ENCODE data around the gene FARP1.

Gene FARP1

GRCh38 chr13:98313023-98313921 is 170.4 kb downstream of the FARP1 start:
- no peak for DNase-seq

GRCh38 chr13:98313922-98314292 is 171.0 kb downstream of the FARP1 start:
- no peak for DNase-seq

GRCh38 chr13:98315466-98315865 is 172.6 kb downstream of the FARP1 start:
- no peak for DNase-seq

GRCh38 chr13:98315902-98316301 is 173.0 kb downstream of the FARP1 start:
- no peak for DNase-seq

GRCh38 chr13:98317573-98318171 is 174.8 kb downstream of the FARP1 start:
- DNase-seq = no peak

GRCh38 chr13:98318263-98318878 is 175.5 kb downstream of the FARP1 start:
- no peak for DNase-seq

- DNase-seq = no peak
These were observed 177.7 kb downstream of the FARP1 start for GRCh38 chr13:98320561-98321105.

- DNase-seq = no peak
These were observed 178.5 kb downstream of the FARP1 start for GRCh38 chr13:98321395-98321794.

- no peak for DNase-seq
These were observed 179.3 kb downstream of the FARP1 start for GRCh38 chr13:98322091-98322718.

GRCh38 chr13:98324105-98324504 is 181.2 kb downstream of the FARP1 start:
- DNase-seq = no peak

GRCh38 chr13:98325724-98326123 is 182.8 kb downstream of the FARP1 start:
- DNase-seq = no peak

- no peak for DNase-seq
These were observed 183.4 kb downstream of the FARP1 start for GRCh38 chr13:98326291-98326690.

GRCh38 chr13:98327371-98328270 is 184.7 kb downstream of the FARP1 start:
- no peak for DNase-seq

- DNase-seq = no peak
These were observed 185.6 kb downstream of the FARP1 start for GRCh38 chr13:98328511-98328910.

- no peak for DNase-seq
These were observed 189.3 kb downstream of the FARP1 start for GRCh38 chr13:98332222-98332621.

GRCh38 chr13:98332691-98333090 is 189.8 kb downstream of the FARP1 start:
- DNase-seq = no peak

- no peak for DNase-seq
These were observed 190.6 kb downstream of the FARP1 start for GRCh38 chr13:98333486-98333885.

- DNase-seq = no peak
These were observed 191.8 kb downstream of the FARP1 start for GRCh38 chr13:98334620-98335205.

GRCh38 chr13:98335721-98336120 is 192.8 kb downstream of the FARP1 start:
- no peak for DNase-seq

- DNase-seq = no peak
These were observed 195.4 kb downstream of the FARP1 start for GRCh38 chr13:98338310-98338709.

GRCh38 chr13:98339684-98340425 is 197.0 kb downstream of the FARP1 start:
- DNase-seq = no peak

Data from GOT3 (cell line).